ENCODE results near the gene CP.

The CP gene

GRCh38 chr3:149181182-149181581, 40.4 kb downstream of the CP start:
- Histone ChIP-seq H3K9me3 (ENCODE audit: control insufficient read depth, low read length) (peaks cover 10% of the 10 kb centered on the region), H3K4me3 (ENCODE audit: extremely low read depth, insufficient read depth, low read length, poor library complexity, severe bottlenecking) (no peak overlapping the region), H3K4me1 (ENCODE audit: control insufficient read depth, insufficient read depth, low read length, poor library complexity, severe bottlenecking) (peaks cover 8% of the 10 kb centered on the region), H3K36me3 (ENCODE audit: control insufficient read depth, insufficient read depth, low read length) (peaks cover 13% of the 10 kb centered on the region), H3K27ac (ENCODE audit: low read depth, low read length, severe bottlenecking) (no peak overlapping the region)
- 100% methylated on average over 2 of the region's 2 CpGs for WGBS, 2 experiments (ENCODE audit: insufficient coverage in 2 of 2)

GRCh38 chr3:149180057-149180573, 41.5 kb downstream of the CP start:
- Histone ChIP-seq H3K4me1 (ENCODE audit: control insufficient read depth, insufficient read depth, low read length, poor library complexity, severe bottlenecking) (peaks cover 8% of the 10 kb centered on the region), H3K36me3 (ENCODE audit: control insufficient read depth, insufficient read depth, low read length) (peaks cover 22% of the 10 kb centered on the region), H3K27ac (ENCODE audit: low read depth, low read length, severe bottlenecking) (peak overlapping the region; percentile 11), H3K4me3 (ENCODE audit: extremely low read depth, insufficient read depth, low read length, poor library complexity, severe bottlenecking) (no peak overlapping the region), H3K9me3 (ENCODE audit: control insufficient read depth, low read length) (peaks cover 10% of the 10 kb centered on the region)
- 88 to 94% methylated on average over 6 to 7 of the region's 7 CpGs for WGBS, 2 experiments (ENCODE audit: insufficient coverage in 2 of 2)

- H3K36me3 ChIP-seq (ENCODE audit: control insufficient read depth, insufficient read depth, low read length), result peaks cover 22% of the 10 kb centered on the region
- peaks cover 8% of the 10 kb centered on the region for H3K4me1 ChIP-seq (ENCODE audit: control insufficient read depth, insufficient read depth, low read length, poor library complexity, severe bottlenecking)
- no peak overlapping the region for H3K4me3 ChIP-seq (ENCODE audit: extremely low read depth, insufficient read depth, low read length, poor library complexity, severe bottlenecking)
- H3K27ac ChIP-seq (ENCODE audit: low read depth, low read length, severe bottlenecking), result no peak overlapping the region
- no CpG with 5 or more reads among the region's 1 CpG for WGBS, 2 experiments (ENCODE audit: insufficient coverage in 2 of 2)
- peaks cover 10% of the 10 kb centered on the region for H3K9me3 ChIP-seq (ENCODE audit: control insufficient read depth, low read length)
Measured at GRCh38 chr3:149179220-149179619, 42.4 kb downstream of the CP start.

- no CpG with 5 or more reads among the region's 1 CpG for WGBS, 2 experiments (ENCODE audit: insufficient coverage in 2 of 2)
- H3K36me3 ChIP-seq (ENCODE audit: control insufficient read depth, insufficient read depth, low read length), result peaks cover 24% of the 10 kb centered on the region
- no peak overlapping the region for H3K4me3 ChIP-seq (ENCODE audit: extremely low read depth, insufficient read depth, low read length, poor library complexity, severe bottlenecking)
- H3K9me3 ChIP-seq (ENCODE audit: control insufficient read depth, low read length), result peaks cover 10% of the 10 kb centered on the region
- no peak overlapping the region for H3K27ac ChIP-seq (ENCODE audit: low read depth, low read length, severe bottlenecking)
- peaks cover 8% of the 10 kb centered on the region for H3K4me1 ChIP-seq (ENCODE audit: control insufficient read depth, insufficient read depth, low read length, poor library complexity, severe bottlenecking)
Measured at GRCh38 chr3:149177122-149177521, 44.5 kb downstream of the CP start.

- H3K4me1 ChIP-seq (ENCODE audit: control insufficient read depth, insufficient read depth, low read length, poor library complexity, severe bottlenecking), result peaks cover 3% of the 10 kb centered on the region
- H3K27ac ChIP-seq (ENCODE audit: low read depth, low read length, severe bottlenecking), result no peak overlapping the region
- WGBS, 2 experiments (ENCODE audit: insufficient coverage in 2 of 2), result no CpG with 5 or more reads among the region's 3 CpGs
- H3K4me3 ChIP-seq (ENCODE audit: extremely low read depth, insufficient read depth, low read length, poor library complexity, severe bottlenecking), result no peak overlapping the region
- peaks cover 10% of the 10 kb centered on the region for H3K9me3 ChIP-seq (ENCODE audit: control insufficient read depth, low read length)
- H3K36me3 ChIP-seq (ENCODE audit: control insufficient read depth, insufficient read depth, low read length), result peaks cover 40% of the 10 kb centered on the region
Measured at GRCh38 chr3:149174901-149175300, 46.7 kb downstream of the CP start.

GRCh38 chr3:149170672-149171071, 51.0 kb downstream of the CP start:
- Histone ChIP-seq H3K9me3 (ENCODE audit: control insufficient read depth, low read length) (no peaks in the 10 kb centered on the region), H3K27ac (ENCODE audit: low read depth, low read length, severe bottlenecking) (no peak overlapping the region), H3K4me3 (ENCODE audit: extremely low read depth, insufficient read depth, low read length, poor library complexity, severe bottlenecking) (no peak overlapping the region), H3K36me3 (ENCODE audit: control insufficient read depth, insufficient read depth, low read length) (peaks cover 50% of the 10 kb centered on the region), H3K4me1 (ENCODE audit: control insufficient read depth, insufficient read depth, low read length, poor library complexity, severe bottlenecking) (no peaks in the 10 kb centered on the region)
- 100% methylated on average over 1 to 2 of the region's 7 CpGs for WGBS, 2 experiments (ENCODE audit: insufficient coverage in 2 of 2)

GRCh38 chr3:149167898-149168297, 53.7 kb downstream of the CP start:
- H3K36me3 ChIP-seq (ENCODE audit: control insufficient read depth, insufficient read depth, low read length), result peaks cover 67% of the 10 kb centered on the region
- H3K9me3 ChIP-seq (ENCODE audit: control insufficient read depth, low read length), result no peaks in the 10 kb centered on the region
- H3K27ac ChIP-seq (ENCODE audit: low read depth, low read length, severe bottlenecking), result no peak overlapping the region
- no peaks in the 10 kb centered on the region for H3K4me1 ChIP-seq (ENCODE audit: control insufficient read depth, insufficient read depth, low read length, poor library complexity, severe bottlenecking)
- no peak overlapping the region for H3K4me3 ChIP-seq (ENCODE audit: extremely low read depth, insufficient read depth, low read length, poor library complexity, severe bottlenecking)
- WGBS, 2 experiments (ENCODE audit: insufficient coverage in 2 of 2), result 83% methylated on average over 1 of the region's 2 CpGs; no CpG with 5 or more reads in 1 of the 2 experiments

GRCh38 chr3:149163066-149163465, 58.6 kb downstream of the CP start:
- H3K36me3 ChIP-seq (ENCODE audit: control insufficient read depth, insufficient read depth, low read length), result peaks cover 61% of the 10 kb centered on the region

GRCh38 chr3:149162007-149162406, 59.6 kb downstream of the CP start:
- no peak overlapping the region for H3K4me3 ChIP-seq (ENCODE audit: extremely low read depth, insufficient read depth, low read length, poor library complexity, severe bottlenecking)
- no peak overlapping the region for H3K27ac ChIP-seq (ENCODE audit: low read depth, low read length, severe bottlenecking)
- WGBS, 2 experiments (ENCODE audit: insufficient coverage in 2 of 2), result 90 to 94% methylated on average over 2 of the region's 2 CpGs
- no peaks in the 10 kb centered on the region for H3K4me1 ChIP-seq (ENCODE audit: control insufficient read depth, insufficient read depth, low read length, poor library complexity, severe bottlenecking)
- no peaks in the 10 kb centered on the region for H3K9me3 ChIP-seq (ENCODE audit: control insufficient read depth, low read length)
- peaks cover 62% of the 10 kb centered on the region for H3K36me3 ChIP-seq (ENCODE audit: control insufficient read depth, insufficient read depth, low read length)

More at GRCh38 chr3:149163066-149163465, 58.6 kb downstream of the CP start:
- no peak overlapping the region for H3K4me3 ChIP-seq (ENCODE audit: extremely low read depth, insufficient read depth, low read length, poor library complexity, severe bottlenecking)
- no peaks in the 10 kb centered on the region for H3K9me3 ChIP-seq (ENCODE audit: control insufficient read depth, low read length)
- H3K27ac ChIP-seq (ENCODE audit: low read depth, low read length, severe bottlenecking), result no peak overlapping the region
- no peaks in the 10 kb centered on the region for H3K4me1 ChIP-seq (ENCODE audit: control insufficient read depth, insufficient read depth, low read length, poor library complexity, severe bottlenecking)
- no CpG with 5 or more reads among the region's 1 CpG for WGBS, 2 experiments (ENCODE audit: insufficient coverage in 2 of 2)

GRCh38 chr3:149160754-149161300, 60.8 kb downstream of the CP start:
- Histone ChIP-seq H3K4me1 (ENCODE audit: control insufficient read depth, insufficient read depth, low read length, poor library complexity, severe bottlenecking) (no peaks in the 10 kb centered on the region), H3K9me3 (ENCODE audit: control insufficient read depth, low read length) (no peaks in the 10 kb centered on the region), H3K27ac (ENCODE audit: low read depth, low read length, severe bottlenecking) (no peak overlapping the region), H3K4me3 (ENCODE audit: extremely low read depth, insufficient read depth, low read length, poor library complexity, severe bottlenecking) (no peak overlapping the region), H3K36me3 (ENCODE audit: control insufficient read depth, insufficient read depth, low read length) (peaks cover 63% of the 10 kb centered on the region)
- WGBS, 2 experiments (ENCODE audit: insufficient coverage in 2 of 2), result 88 to 93% methylated on average over 1 of the region's 4 CpGs

- Histone ChIP-seq H3K4me3 (ENCODE audit: extremely low read depth, insufficient read depth, low read length, poor library complexity, severe bottlenecking) (no peak overlapping the region), H3K27ac (ENCODE audit: low read depth, low read length, severe bottlenecking) (no peak overlapping the region), H3K9me3 (ENCODE audit: control insufficient read depth, low read length) (no peaks in the 10 kb centered on the region), H3K4me1 (ENCODE audit: control insufficient read depth, insufficient read depth, low read length, poor library complexity, severe bottlenecking) (peaks cover 9% of the 10 kb centered on the region), H3K36me3 (ENCODE audit: control insufficient read depth, insufficient read depth, low read length) (peaks cover 53% of the 10 kb centered on the region)
Measured at GRCh38 chr3:149153402-149153801, 68.2 kb downstream of the CP start.

All from mesodermal cell (in vitro differentiated cells).